HG03064 (cell line): ENCODE data around the gene NDUFB4.
"Not testable (repeated sequence)": the region's sequence is repeated elsewhere in the genome, so short reads cannot be mapped to it uniquely, and the experiment has no call there.

Source experiments
- ATAC-seq: cut with Tn5 transposase; IDR thresholded peaks from one replicate; pipeline ENCODE4 v1.9.1; 2021; ENCODE audit warnings: low read depth; ENCODE audit not compliant: unreplicated experiment

NDUFB4 gene

GRCh38 chr3:120636795-120637401 is 40.8 kb downstream of the NDUFB4 start:
- ATAC-seq: no peak

GRCh38 chr3:120637851-120638559 is 41.9 kb downstream of the NDUFB4 start:
- no peak for ATAC-seq

- not testable (repeated sequence) for ATAC-seq
Measured at GRCh38 chr3:120638820-120639219, 42.7 kb downstream of the NDUFB4 start.

GRCh38 chr3:120640231-120640630 is 44.1 kb downstream of the NDUFB4 start:
- no peak for ATAC-seq

- no peak for ATAC-seq
Measured at GRCh38 chr3:120641696-120642246, 45.6 kb downstream of the NDUFB4 start.

- ATAC-seq: no peak
Measured at GRCh38 chr3:120642368-120642948, 46.3 kb downstream of the NDUFB4 start.

- ATAC-seq: no peak
Measured at GRCh38 chr3:120645083-120645845, 49.1 kb downstream of the NDUFB4 start.

- no peak for ATAC-seq
Measured at GRCh38 chr3:120646771-120647432, 50.8 kb downstream of the NDUFB4 start.

GRCh38 chr3:120648290-120648689 is 52.2 kb downstream of the NDUFB4 start:
- no peak for ATAC-seq

GRCh38 chr3:120649830-120650233 is 53.7 kb downstream of the NDUFB4 start:
- ATAC-seq: no peak

GRCh38 chr3:120650311-120650710 is 54.2 kb downstream of the NDUFB4 start:
- no peak for ATAC-seq
